ENCODE data around the gene OCA2. TPM values are rescaled to one million over a fixed set of nuclear protein-coding genes. Genes with fewer than 3 reads are reported as not detected.

The OCA2 gene
- polyA plus RNA-seq, 1 donor from 2014 or later, result 0.97 TPM

DNA sequence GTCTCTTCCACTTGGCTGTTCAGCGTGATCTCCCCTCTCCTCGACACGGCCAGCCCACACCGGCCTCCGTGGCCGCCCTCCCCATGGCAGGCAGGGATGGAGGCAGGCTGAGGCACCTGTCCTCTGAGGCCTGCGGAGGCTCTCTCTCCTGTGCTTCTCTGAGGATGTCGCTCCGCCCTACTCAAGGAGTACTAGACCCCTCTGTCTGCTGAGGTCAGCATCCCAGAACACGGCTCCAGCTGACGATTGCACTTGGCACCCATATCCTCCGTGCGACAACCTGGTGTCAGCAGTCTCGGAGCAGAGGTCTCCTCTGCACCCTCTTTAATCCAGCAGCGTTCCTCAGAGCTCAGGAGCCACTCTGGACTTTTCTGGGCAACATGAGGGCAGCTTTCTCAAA lies 322.6 kb downstream of the OCA2 start:
- Histone ChIP-seq H3K27ac (ENCODE audit: low read length) (no peak overlapping the region), H3K27me3 (ENCODE audit: insufficient read depth, low read depth, low read length) (no peaks in the 10 kb centered on the region)

DNA sequence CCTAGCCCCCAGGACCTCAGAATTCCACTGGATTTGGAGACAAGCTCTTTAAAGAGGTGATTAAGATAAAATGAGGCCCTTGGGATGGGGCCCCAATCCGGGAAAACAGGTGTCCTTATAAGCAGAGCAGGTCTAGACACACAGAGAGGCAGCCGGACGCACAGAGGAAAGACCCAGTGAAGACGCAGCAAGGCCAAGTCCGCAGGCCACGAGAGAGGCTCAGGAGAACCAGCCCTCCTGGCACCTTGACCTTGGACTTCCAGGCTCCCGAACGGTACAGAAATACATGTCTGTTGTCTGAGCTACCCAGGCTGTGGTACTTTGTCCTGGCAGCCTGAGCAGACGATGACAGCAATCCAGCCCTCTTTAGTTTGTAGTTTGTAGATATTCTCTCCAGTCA lies 324.5 kb downstream of the OCA2 start:
- Histone ChIP-seq H3K9ac (ENCODE audit: low read length) (no peak overlapping the region), H4K20me1 (ENCODE audit: insufficient read depth) (no peaks in the 10 kb centered on the region), H3K4me3 (ENCODE audit: low read length) (no peak overlapping the region), H3K27ac (ENCODE audit: low read length) (no peak overlapping the region), H3K4me2 (ENCODE audit: low read length) (no peak overlapping the region), H3K36me3 (ENCODE audit: insufficient read depth, low read length) (no peaks in the 10 kb centered on the region), H2AFZ (ENCODE audit: low read depth, low read length) (no peak overlapping the region), H3K27me3 (ENCODE audit: insufficient read depth, low read depth, low read length) (no peaks in the 10 kb centered on the region), H3K9me2 (ENCODE audit: insufficient read depth, low read length) (no peaks in the 10 kb centered on the region), H3K9me3 (ENCODE audit: low read length) (no peaks in the 10 kb centered on the region), H3K79me2 (replicated peaks; ENCODE audit: insufficient read depth, low read length) (no peaks in the 10 kb centered on the region), H3F3A (ENCODE audit: insufficient read depth, low read length, poor library complexity, severe bottlenecking) (no peaks in the 10 kb centered on the region)
- TF ChIP-seq EZH2 (IDR thresholded peaks at IDR 0.05; ENCODE audit: borderline replicate concordance, insufficient read depth, low read length, poor library complexity, severe bottlenecking) (no peak), REST (IDR thresholded peaks at IDR 0.05; ENCODE audit: borderline replicate concordance) (no peak), CTCF (IDR thresholded peaks at IDR 0.05; ENCODE audit: poor library complexity, severe bottlenecking) (no peak), POLR2AphosphoS5 (IDR thresholded peaks at IDR 0.05) (no peak), MXI1 (conservative IDR thresholded peaks at IDR 0.05; ENCODE audit: poor library complexity, severe bottlenecking) (no peak), EP300 (conservative IDR thresholded peaks at IDR 0.05; ENCODE audit: poor library complexity, severe bottlenecking) (no peak), RAD21 (conservative IDR thresholded peaks at IDR 0.05) (no peak), TAF1 (IDR thresholded peaks at IDR 0.05; ENCODE audit: low read depth) (no peak)

More for the DNA sequence above, 322.6 kb downstream of the OCA2 start:
- Histone ChIP-seq H3K36me3 (ENCODE audit: insufficient read depth, low read length) (no peaks in the 10 kb centered on the region), H4K20me1 (ENCODE audit: insufficient read depth) (no peaks in the 10 kb centered on the region), H3K4me2 (ENCODE audit: low read length) (no peak overlapping the region), H3F3A (ENCODE audit: insufficient read depth, low read length, poor library complexity, severe bottlenecking) (no peaks in the 10 kb centered on the region), H3K79me2 (replicated peaks; ENCODE audit: insufficient read depth, low read length) (no peaks in the 10 kb centered on the region), H3K9me3 (ENCODE audit: low read length) (no peaks in the 10 kb centered on the region), H2AFZ (ENCODE audit: low read depth, low read length) (no peak overlapping the region), H3K9ac (ENCODE audit: low read length) (no peak overlapping the region), H3K9me2 (ENCODE audit: insufficient read depth, low read length) (no peaks in the 10 kb centered on the region), H3K4me3 (ENCODE audit: low read length) (no peak overlapping the region)
- TF ChIP-seq CTCF (IDR thresholded peaks at IDR 0.05; ENCODE audit: poor library complexity, severe bottlenecking), result no peak
- TF ChIP-seq SMC3 (conservative IDR thresholded peaks at IDR 0.05; ENCODE audit: poor library complexity), result no peak
- TF ChIP-seq REST (IDR thresholded peaks at IDR 0.05; ENCODE audit: borderline replicate concordance), result no peak
- TF ChIP-seq EP300 (conservative IDR thresholded peaks at IDR 0.05; ENCODE audit: poor library complexity, severe bottlenecking), result no peak
- TF ChIP-seq RAD21 (conservative IDR thresholded peaks at IDR 0.05), result no peak
- TF ChIP-seq POLR2AphosphoS5 (IDR thresholded peaks at IDR 0.05), result no peak
- no peak for TF ChIP-seq MXI1 (conservative IDR thresholded peaks at IDR 0.05; ENCODE audit: poor library complexity, severe bottlenecking)

All from neural cell (in vitro differentiated cells).